Memory B cell (primary cell): ENCODE results near the gene NMNAT2.

Source experiments
- ATAC-seq: fragments of 150-1000 bp; cut with Tn5 transposase; 2 replicates; pipeline ENCODE4 v1.10.0; 2021; ENCODE audit warnings: low read depth, mild to moderate bottlenecking, moderate library complexity
- DNase-seq, 2 donors: peaks; one replicate each; pipeline ENCODE4 v3.0.0; 2022; ENCODE audit warnings: low spot score in 2 of 2
- H3K27ac Mint-ChIP-seq: one replicate; pipeline ENCODE4 v1.8.0; 2022; ENCODE audit warnings: mild to moderate bottlenecking, moderate library complexity, mixed read lengths
- H3K27me3 Mint-ChIP-seq: one replicate; pipeline ENCODE4 v1.8.0; 2022; ENCODE audit warnings: mixed read lengths
- H3K36me3 Mint-ChIP-seq: one replicate; pipeline ENCODE4 v1.8.0; 2022; ENCODE audit warnings: mild to moderate bottlenecking, mixed read lengths
- H3K4me1 Mint-ChIP-seq: one replicate; pipeline ENCODE4 v1.8.0; 2022; ENCODE audit warnings: mixed read lengths
- H3K4me3 Mint-ChIP-seq: one replicate; pipeline ENCODE4 v1.8.0; 2022; ENCODE audit warnings: mild to moderate bottlenecking, moderate library complexity, mixed read lengths
- H3K9me3 Mint-ChIP-seq: one replicate; pipeline ENCODE4 v1.8.0; 2022; ENCODE audit warnings: mixed read lengths

The NMNAT2 gene

DNA sequence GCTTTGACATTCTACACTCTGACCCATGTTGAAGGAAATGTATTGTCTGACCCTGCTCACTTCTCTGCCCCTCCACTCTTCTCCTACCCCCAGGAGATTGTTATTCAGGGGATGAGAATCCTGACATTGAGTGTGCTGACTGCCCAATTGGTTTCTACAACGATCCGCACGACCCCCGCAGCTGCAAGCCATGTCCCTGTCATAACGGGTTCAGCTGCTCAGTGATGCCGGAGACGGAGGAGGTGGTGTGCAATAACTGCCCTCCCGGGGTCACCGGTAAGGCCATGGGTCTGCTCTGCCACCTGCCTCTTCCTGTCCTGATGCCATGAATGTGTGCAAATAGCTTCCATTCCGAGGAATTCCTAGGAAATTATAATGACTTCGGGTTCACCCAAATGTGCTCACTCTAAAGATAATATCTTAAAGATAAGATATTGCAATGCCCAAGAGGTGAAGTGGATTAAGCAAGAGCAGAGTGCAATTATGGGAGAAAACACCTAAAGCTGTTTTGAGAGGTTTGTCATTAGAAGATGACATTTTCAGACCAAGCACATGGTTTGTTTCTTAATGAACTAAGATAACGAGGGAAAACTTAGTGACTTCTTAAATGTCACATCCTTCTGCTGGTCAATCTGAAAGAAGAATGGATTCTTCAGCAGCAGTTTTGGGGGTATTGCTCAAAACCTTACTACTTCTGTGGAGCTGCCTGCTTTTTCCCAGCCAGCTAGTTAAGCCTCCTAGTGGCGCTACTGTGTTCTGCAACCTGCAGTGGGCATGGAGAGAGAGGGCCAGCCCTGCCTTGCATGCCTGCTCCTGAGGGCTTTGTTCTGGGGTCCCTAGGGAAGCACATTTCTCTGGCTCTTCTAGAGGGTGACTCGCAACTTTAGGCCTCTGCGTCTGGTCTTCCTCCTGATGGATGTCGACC is 190.5 kb downstream of the NMNAT2 start:
- peaks cover 5% of the 10 kb centered on the region for H3K27me3 Mint-ChIP-seq

GRCh38 chr1:183226963-183227362 is 191.2 kb downstream of the NMNAT2 start:
- ATAC-seq, result no peak
- no peaks in the 10 kb centered on the region for H3K9me3 Mint-ChIP-seq

More for the DNA sequence above, 190.5 kb downstream of the NMNAT2 start:
- peak; percentile 49 for ATAC-seq
- no peak overlapping the region for H3K27ac Mint-ChIP-seq
- H3K4me1 Mint-ChIP-seq, result peaks cover 6% of the 10 kb centered on the region
- H3K36me3 Mint-ChIP-seq, result no peaks in the 10 kb centered on the region
- H3K9me3 Mint-ChIP-seq, result no peaks in the 10 kb centered on the region
- no peak overlapping the region for H3K4me3 Mint-ChIP-seq
- DNase-seq, result peak; percentile 24 to 28

DNA sequence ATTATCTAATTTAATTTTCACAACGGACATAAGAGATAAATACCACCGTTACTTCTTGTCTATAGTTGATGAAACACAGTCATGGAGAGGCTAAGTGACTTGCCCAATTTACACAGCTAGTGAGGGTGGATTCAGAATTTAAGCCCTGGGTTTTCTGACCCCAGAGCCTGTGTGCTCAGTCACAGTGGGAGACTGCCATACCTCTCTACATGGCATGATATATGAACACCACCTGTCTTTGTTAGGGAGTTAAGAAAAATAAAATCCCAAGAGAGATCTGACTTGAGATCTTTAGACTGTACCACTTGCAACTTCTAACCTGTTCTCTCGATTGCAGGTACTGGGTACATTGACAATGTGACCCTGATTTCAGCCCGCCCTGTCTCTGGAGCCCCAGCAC is 191.8 kb downstream of the NMNAT2 start:
- H3K4me3 Mint-ChIP-seq, result no peak overlapping the region
- ATAC-seq (no peak), DNase-seq (no peak)
- H3K4me1 Mint-ChIP-seq, result peaks cover 6% of the 10 kb centered on the region
- H3K27me3 Mint-ChIP-seq, result peaks cover 5% of the 10 kb centered on the region
- H3K27ac Mint-ChIP-seq, result no peak overlapping the region
- no peaks in the 10 kb centered on the region for H3K9me3 Mint-ChIP-seq
- H3K36me3 Mint-ChIP-seq, result no peaks in the 10 kb centered on the region

More at GRCh38 chr1:183226963-183227362, 191.2 kb downstream of the NMNAT2 start:
- no peak for DNase-seq
- H3K27ac Mint-ChIP-seq, result no peak overlapping the region
- no peaks in the 10 kb centered on the region for H3K36me3 Mint-ChIP-seq
- H3K27me3 Mint-ChIP-seq, result peaks cover 5% of the 10 kb centered on the region
- H3K4me1 Mint-ChIP-seq, result peaks cover 6% of the 10 kb centered on the region
- H3K4me3 Mint-ChIP-seq, result no peak overlapping the region

DNA sequence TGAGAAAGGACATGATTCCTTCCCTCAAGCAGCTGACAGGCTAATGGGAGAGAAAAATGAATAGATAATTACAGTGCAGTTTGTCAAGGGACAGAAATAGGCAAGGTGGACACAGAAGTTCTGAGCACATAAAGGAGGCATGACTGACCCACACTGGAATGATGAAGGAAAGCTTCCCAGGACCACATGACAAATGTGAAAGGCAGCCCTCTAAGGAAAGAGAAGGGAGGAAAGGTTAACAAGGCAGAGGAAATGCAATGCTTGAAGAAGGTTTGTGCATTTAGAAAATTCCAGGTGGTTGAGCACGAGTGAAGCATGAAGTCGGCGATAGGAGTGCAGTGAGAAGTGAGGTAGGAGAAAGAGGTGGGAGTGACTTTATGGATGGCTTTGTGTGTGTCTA is 194.7 kb downstream of the NMNAT2 start:
- DNase-seq (no peak), ATAC-seq (no peak)
- Mint-ChIP-seq H3K4me1 (peaks cover 10% of the 10 kb centered on the region), H3K27me3 (peaks cover 7% of the 10 kb centered on the region), H3K36me3 (no peaks in the 10 kb centered on the region), H3K4me3 (no peak overlapping the region), H3K9me3 (no peaks in the 10 kb centered on the region), H3K27ac (no peak overlapping the region)

- no peaks in the 10 kb centered on the region for H3K36me3 Mint-ChIP-seq
- no peak for ATAC-seq
- H3K27ac Mint-ChIP-seq, result no peak overlapping the region
- no peak overlapping the region for H3K4me3 Mint-ChIP-seq
- no peak for DNase-seq
- H3K27me3 Mint-ChIP-seq, result peaks cover 7% of the 10 kb centered on the region
- no peaks in the 10 kb centered on the region for H3K9me3 Mint-ChIP-seq
- H3K4me1 Mint-ChIP-seq, result peaks cover 10% of the 10 kb centered on the region
These were observed 195.3 kb downstream of the NMNAT2 start for GRCh38 chr1:183222909-183223308.

- Mint-ChIP-seq H3K27me3 (peaks cover 10% of the 10 kb centered on the region), H3K27ac (no peak overlapping the region), H3K4me1 (peaks cover 4% of the 10 kb centered on the region), H3K9me3 (no peaks in the 10 kb centered on the region), H3K36me3 (no peaks in the 10 kb centered on the region), H3K4me3 (no peak overlapping the region)
- DNase-seq, result no peak
- no peak for ATAC-seq
These were observed 198.6 kb downstream of the NMNAT2 start for GRCh38 chr1:183219616-183220009.

DNA sequence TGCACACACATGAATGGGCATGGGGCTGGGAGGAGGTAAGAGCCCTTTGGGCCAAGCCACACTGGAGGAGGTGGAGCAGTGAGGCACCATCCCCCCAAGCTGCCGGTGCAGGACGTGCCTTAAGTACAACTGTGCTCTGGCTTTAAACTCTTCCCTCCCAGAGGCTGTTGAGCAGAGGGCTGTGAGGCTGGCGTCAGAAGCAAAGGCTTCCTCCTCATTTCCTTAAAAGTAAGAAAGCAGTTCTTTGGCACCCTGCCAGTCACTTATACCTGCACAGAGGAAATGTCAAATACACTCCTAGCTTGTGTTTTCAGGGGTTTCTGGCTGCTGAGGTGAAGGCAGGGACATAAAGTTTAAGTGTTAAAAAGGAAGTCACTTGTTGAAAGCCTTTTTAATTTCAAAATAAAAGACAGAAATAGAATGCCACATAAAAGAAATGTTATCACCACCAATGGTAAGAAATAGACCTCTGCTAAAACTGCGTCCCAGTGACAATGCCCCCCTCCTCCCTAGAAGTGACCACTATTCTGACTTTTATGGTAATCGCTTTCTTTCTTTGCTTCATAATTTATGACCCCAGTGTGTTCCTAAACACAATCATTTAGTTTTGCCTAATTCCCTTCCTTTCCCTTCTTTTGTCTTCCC is 199.1 kb downstream of the NMNAT2 start:
- H3K27me3 Mint-ChIP-seq, result peaks cover 10% of the 10 kb centered on the region
- DNase-seq (no peak), ATAC-seq (peak; percentile 35)
- no peaks in the 10 kb centered on the region for H3K36me3 Mint-ChIP-seq
- no peak overlapping the region for H3K27ac Mint-ChIP-seq
- peaks cover 4% of the 10 kb centered on the region for H3K4me1 Mint-ChIP-seq
- H3K4me3 Mint-ChIP-seq, result no peak overlapping the region
- H3K9me3 Mint-ChIP-seq, result no peaks in the 10 kb centered on the region

GRCh38 chr1:183218027-183218618 is 200.1 kb downstream of the NMNAT2 start:
- H3K27ac Mint-ChIP-seq, result no peak overlapping the region
- no peaks in the 10 kb centered on the region for H3K36me3 Mint-ChIP-seq
- no peak for DNase-seq
- peaks cover 12% of the 10 kb centered on the region for H3K27me3 Mint-ChIP-seq
- H3K4me1 Mint-ChIP-seq, result peaks cover 4% of the 10 kb centered on the region
- no peak for ATAC-seq
- no peak overlapping the region for H3K4me3 Mint-ChIP-seq
- H3K9me3 Mint-ChIP-seq, result no peaks in the 10 kb centered on the region

GRCh38 chr1:183215936-183216335 is 202.2 kb downstream of the NMNAT2 start:
- peaks cover 18% of the 10 kb centered on the region for H3K27me3 Mint-ChIP-seq
- H3K4me3 Mint-ChIP-seq, result no peak overlapping the region
- no peak overlapping the region for H3K27ac Mint-ChIP-seq
- no peaks in the 10 kb centered on the region for H3K9me3 Mint-ChIP-seq
- H3K36me3 Mint-ChIP-seq, result no peaks in the 10 kb centered on the region
- peaks cover 4% of the 10 kb centered on the region for H3K4me1 Mint-ChIP-seq
- no peak for ATAC-seq
- DNase-seq, result no peak

GRCh38 chr1:183215076-183215720 is 203.0 kb downstream of the NMNAT2 start:
- Mint-ChIP-seq H3K27ac (no peak overlapping the region), H3K9me3 (no peaks in the 10 kb centered on the region), H3K4me3 (no peak overlapping the region), H3K4me1 (peaks cover 4% of the 10 kb centered on the region), H3K36me3 (no peaks in the 10 kb centered on the region), H3K27me3 (peaks cover 18% of the 10 kb centered on the region)
- ATAC-seq (no peak), DNase-seq (no peak)

- Mint-ChIP-seq H3K27ac (no peak overlapping the region), H3K9me3 (no peaks in the 10 kb centered on the region), H3K36me3 (no peaks in the 10 kb centered on the region), H3K4me1 (peaks cover 4% of the 10 kb centered on the region), H3K4me3 (no peak overlapping the region), H3K27me3 (peaks cover 16% of the 10 kb centered on the region)
- ATAC-seq (no peak), DNase-seq (no peak)
These were observed 203.9 kb downstream of the NMNAT2 start for GRCh38 chr1:183214021-183214970.

GRCh38 chr1:183212870-183213269 is 205.3 kb downstream of the NMNAT2 start:
- ATAC-seq (no peak), DNase-seq (no peak)
- no peak overlapping the region for H3K4me3 Mint-ChIP-seq
- H3K4me1 Mint-ChIP-seq, result no peaks in the 10 kb centered on the region
- H3K36me3 Mint-ChIP-seq, result no peaks in the 10 kb centered on the region
- H3K9me3 Mint-ChIP-seq, result no peaks in the 10 kb centered on the region
- H3K27ac Mint-ChIP-seq, result no peak overlapping the region
- peaks cover 17% of the 10 kb centered on the region for H3K27me3 Mint-ChIP-seq

DNA sequence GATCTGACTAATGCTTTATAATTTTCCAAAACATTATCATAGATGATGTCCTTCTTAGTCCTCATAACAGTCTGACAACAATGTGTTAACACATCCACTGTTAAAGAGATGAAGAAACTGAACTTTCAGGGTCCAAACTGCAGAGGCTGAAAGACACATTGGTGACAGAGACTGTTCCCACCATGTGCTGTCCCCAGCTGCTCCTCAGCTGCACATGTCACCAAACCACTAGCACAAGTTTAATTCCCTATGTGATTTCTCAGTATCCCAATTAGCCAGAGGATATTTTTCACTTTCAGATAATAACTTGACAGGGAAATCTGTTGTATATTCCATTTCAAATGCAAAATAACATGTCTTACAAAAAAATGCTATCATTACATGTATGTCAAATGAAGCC is 207.5 kb downstream of the NMNAT2 start:
- H3K4me1 Mint-ChIP-seq, result no peaks in the 10 kb centered on the region
- no peak overlapping the region for H3K27ac Mint-ChIP-seq
- peaks cover 10% of the 10 kb centered on the region for H3K27me3 Mint-ChIP-seq
- no peak for ATAC-seq
- no peak overlapping the region for H3K4me3 Mint-ChIP-seq
- no peaks in the 10 kb centered on the region for H3K36me3 Mint-ChIP-seq
- DNase-seq, result no peak
- H3K9me3 Mint-ChIP-seq, result no peaks in the 10 kb centered on the region
